HUES6 (cell line): ENCODE data around the gene MTCL1.

Experiments
- H3K27ac ChIP-seq: 2 replicates; pipeline ENCODE4 v1.7.0; 2013; ENCODE audit warnings: low read depth, mild to moderate bottlenecking, low read length, inconsistent platforms
- H3K27me3 ChIP-seq: 2 replicates; pipeline ENCODE4 v1.6.1; 2013; ENCODE audit warnings: low read length; ENCODE audit not compliant: control insufficient read depth, insufficient read depth
- H3K36me3 ChIP-seq: 2 replicates; pipeline ENCODE4 v1.6.1; 2013; ENCODE audit warnings: low read length; ENCODE audit not compliant: control insufficient read depth, insufficient read depth
- H3K4me1 ChIP-seq: 2 replicates; pipeline ENCODE4 v1.6.1; 2013; ENCODE audit warnings: low read length; ENCODE audit not compliant: control insufficient read depth, insufficient read depth
- H3K4me3 ChIP-seq: 2 replicates; pipeline ENCODE4 v1.5.1; 2013; ENCODE audit warnings: low read depth, low read length
- H3K9ac ChIP-seq: one replicate; pipeline ENCODE4 v1.6.1; 2013; ENCODE audit warnings: mild to moderate bottlenecking, low read length
- H3K9me3 ChIP-seq: 2 replicates; pipeline ENCODE4 v1.6.1; 2013; ENCODE audit warnings: low read depth, low read length; ENCODE audit not compliant: control insufficient read depth, insufficient read depth

Gene MTCL1

DNA sequence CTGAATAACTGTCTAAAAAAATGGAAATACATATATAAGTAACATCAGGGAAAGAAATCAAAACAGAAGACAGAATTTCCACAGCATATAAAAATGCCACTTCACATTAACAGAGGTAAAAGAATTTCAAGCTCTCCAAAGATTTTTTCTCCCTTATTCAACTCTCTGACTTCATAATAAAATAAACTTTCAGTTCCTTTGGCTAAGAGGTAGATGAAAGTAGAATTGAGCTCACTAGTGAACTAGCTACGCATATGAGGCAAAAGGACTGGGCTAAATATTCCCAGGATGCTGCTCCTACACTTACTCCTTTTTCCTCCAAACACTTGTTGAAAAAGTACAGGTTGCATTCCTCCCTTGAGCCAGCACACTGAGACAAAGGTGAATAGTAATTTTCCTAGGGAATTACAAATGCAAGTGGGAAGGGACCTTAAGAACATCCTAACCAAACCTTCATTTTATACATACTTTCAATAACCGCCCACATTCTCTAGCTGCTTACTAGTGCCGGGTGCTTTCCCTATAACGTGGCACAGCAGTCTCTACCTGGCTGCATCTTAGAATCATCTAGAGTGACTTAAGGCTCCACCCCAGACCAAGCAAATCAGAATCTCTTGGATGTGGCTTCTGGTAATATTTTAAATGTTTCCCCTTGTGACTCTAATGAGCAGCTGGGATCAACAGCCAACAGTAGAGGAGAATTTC, 136.6 kb downstream of the MTCL1 start:
- H3K4me1 ChIP-seq: peaks cover 10% of the 10 kb centered on the region; the same call in 1 of the 2 replicates
- no peak overlapping the region for H3K27ac ChIP-seq
- no peak overlapping the region for H3K9ac ChIP-seq
- H3K36me3 ChIP-seq: no peaks in the 10 kb centered on the region
- H3K4me3 ChIP-seq: no peak overlapping the region
- peaks cover 7% of the 10 kb centered on the region; the same call in 1 of the 2 replicates for H3K9me3 ChIP-seq
- H3K27me3 ChIP-seq: no peaks in the 10 kb centered on the region

DNA sequence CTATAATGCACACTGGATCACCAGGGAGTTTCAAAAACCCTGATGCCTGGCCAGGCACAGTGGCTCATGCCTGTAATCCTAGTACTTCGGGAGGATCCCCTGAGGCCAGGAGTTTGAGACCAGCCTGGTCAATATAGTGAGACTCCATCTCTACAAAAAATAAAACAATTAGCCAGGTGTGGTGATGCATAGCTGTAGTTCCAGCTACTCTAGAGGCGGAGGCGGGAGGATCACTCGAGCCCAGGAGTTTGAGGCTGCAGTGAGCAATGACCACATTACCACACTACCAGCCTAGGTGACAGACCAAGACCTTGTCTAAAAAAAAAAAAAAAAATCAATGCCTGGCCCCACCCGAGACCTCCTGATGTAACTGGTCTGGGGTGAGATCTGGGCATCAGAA, 137.2 kb downstream of the MTCL1 start:
- no peak overlapping the region for H3K9ac ChIP-seq
- no peaks in the 10 kb centered on the region for H3K27me3 ChIP-seq
- peaks cover 1% of the 10 kb centered on the region; the same call in 1 of the 2 replicates for H3K9me3 ChIP-seq
- peaks cover 10% of the 10 kb centered on the region; the same call in 1 of the 2 replicates for H3K4me1 ChIP-seq
- H3K4me3 ChIP-seq: no peak overlapping the region
- no peak overlapping the region for H3K27ac ChIP-seq
- no peaks in the 10 kb centered on the region for H3K36me3 ChIP-seq

DNA sequence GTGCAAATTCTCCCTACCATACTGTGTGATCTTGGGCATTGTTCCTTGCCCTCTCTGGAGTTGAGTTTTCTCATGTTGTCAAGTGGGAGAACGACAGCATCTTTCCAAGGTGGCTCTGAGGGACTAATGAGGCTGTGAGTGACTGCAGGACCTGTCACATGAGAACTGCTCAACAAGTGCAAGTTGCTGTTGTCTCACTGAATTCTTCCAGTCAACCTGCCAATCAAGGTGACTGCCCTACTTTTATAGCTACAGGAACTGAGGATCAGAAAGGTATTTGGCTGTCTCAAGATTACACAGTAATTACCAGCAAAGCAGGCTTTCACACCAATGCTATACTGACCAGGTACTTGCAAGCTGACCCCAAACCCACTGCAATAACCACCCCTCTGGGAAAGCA, 137.6 kb downstream of the MTCL1 start:
- Histone ChIP-seq H3K27me3 (no peaks in the 10 kb centered on the region), H3K4me1 (peaks cover 10% of the 10 kb centered on the region; the same call in 1 of the 2 replicates), H3K27ac (no peak overlapping the region), H3K36me3 (no peaks in the 10 kb centered on the region), H3K9ac (no peak overlapping the region), H3K9me3 (no peaks in the 10 kb centered on the region), H3K4me3 (no peak overlapping the region)

DNA sequence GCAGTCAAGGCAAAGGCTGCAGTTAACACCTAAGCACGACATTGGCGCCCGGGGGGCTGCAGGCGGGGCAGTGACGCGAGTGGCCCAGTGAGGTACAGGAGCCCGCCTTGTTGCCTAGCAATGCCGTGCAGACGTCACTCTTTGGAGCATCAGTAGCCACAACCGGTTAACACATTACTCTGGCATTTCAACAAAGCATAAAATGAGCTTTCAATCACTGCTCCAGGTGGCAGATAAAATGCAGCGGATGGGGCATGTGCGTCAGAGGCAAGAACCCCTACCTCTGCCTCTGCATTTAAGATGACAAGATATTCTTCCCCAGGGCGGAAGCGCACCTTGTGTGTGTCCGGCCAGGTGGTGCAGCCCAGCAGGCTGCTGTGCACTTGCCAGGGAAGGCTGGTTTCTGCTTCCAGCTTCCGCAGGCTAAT, 139.4 kb downstream of the MTCL1 start:
- no peak overlapping the region for H3K27ac ChIP-seq
- no peaks in the 10 kb centered on the region for H3K36me3 ChIP-seq
- no peak overlapping the region for H3K9ac ChIP-seq
- no peaks in the 10 kb centered on the region for H3K9me3 ChIP-seq
- peaks cover 10% of the 10 kb centered on the region; the same call in 1 of the 2 replicates for H3K4me1 ChIP-seq
- H3K27me3 ChIP-seq: no peaks in the 10 kb centered on the region
- no peak overlapping the region for H3K4me3 ChIP-seq

DNA sequence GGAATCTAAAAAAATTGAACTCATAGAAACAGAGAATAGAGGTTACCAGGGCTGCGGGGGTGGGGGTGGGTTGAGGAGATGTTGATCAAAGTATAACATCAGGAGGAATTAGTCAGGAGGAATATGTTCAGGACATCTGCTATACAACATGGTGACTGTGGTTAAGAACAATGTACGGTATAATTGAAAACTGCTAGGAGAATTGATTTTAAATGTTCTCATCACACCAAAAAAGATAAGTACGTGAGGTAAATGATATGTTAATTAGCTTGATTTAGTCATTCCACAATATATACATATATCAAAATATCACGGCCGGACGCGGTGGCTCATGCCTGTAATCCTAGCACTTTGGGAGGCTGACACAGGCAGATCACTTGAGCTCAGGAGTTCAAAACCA, 140.2 kb downstream of the MTCL1 start:
- no peaks in the 10 kb centered on the region for H3K36me3 ChIP-seq
- peaks cover 10% of the 10 kb centered on the region; the same call in 1 of the 2 replicates for H3K4me1 ChIP-seq
- no peak overlapping the region for H3K9ac ChIP-seq
- no peaks in the 10 kb centered on the region for H3K27me3 ChIP-seq
- H3K4me3 ChIP-seq: no peak overlapping the region
- H3K27ac ChIP-seq: no peak overlapping the region
- H3K9me3 ChIP-seq: no peaks in the 10 kb centered on the region

DNA sequence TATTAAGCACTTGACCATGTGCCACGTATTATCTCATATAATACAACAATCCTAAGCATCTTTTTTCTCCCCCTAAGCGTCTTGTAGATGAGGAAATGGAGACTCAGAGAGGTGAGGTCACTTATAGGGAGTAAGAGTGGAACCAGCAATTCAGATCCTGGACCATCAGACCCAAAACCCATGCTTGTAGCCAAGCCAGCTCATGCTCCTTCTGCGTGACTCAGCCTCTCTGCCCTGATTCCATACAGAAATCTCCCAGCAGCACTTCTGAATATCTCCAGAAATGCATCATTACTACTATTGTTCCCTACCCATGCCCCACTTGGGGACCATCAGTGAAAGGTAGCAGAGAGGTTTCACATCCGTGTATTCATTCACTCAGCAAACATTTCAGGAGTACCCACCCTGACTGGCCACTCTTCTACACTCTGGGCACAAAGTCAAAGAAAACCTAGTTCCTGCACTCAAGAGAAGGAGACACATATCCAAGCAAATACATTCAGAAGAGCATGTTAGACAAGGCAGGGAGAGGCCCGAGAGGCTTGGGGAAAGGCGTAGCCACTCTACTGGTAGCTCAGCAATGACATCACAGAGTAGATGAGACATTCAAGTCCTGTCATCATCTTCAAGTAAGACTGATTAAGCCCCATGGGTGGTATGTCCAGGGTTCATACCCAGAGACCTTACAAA, 141.9 kb downstream of the MTCL1 start:
- H3K9ac ChIP-seq: no peak overlapping the region
- H3K27ac ChIP-seq: no peak overlapping the region
- no peaks in the 10 kb centered on the region for H3K9me3 ChIP-seq
- H3K4me3 ChIP-seq: no peak overlapping the region
- H3K27me3 ChIP-seq: no peaks in the 10 kb centered on the region
- H3K4me1 ChIP-seq: peaks cover 10% of the 10 kb centered on the region; the same call in 1 of the 2 replicates
- no peaks in the 10 kb centered on the region for H3K36me3 ChIP-seq

DNA sequence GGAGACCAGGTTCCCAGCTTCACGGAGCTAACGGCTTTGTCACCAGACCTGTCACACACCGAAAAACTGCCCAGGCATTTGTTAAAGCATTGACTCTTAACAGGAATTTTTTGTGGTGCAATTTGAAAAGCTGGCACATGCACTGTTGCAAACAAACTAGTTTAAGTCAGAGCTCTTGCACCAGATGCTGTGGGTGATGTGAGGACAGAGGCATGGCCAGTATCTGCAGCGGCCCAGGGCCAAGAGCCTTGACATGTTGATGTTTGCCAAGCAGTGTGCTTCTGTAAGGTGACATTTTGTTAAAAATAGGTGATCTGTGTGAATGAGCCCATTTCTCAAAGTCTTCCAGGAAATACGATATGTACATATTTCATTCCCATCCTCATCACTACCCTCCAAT, 142.5 kb downstream of the MTCL1 start:
- Histone ChIP-seq H3K36me3 (no peaks in the 10 kb centered on the region), H3K27me3 (no peaks in the 10 kb centered on the region), H3K4me3 (no peak overlapping the region), H3K4me1 (peaks cover 10% of the 10 kb centered on the region; the same call in 1 of the 2 replicates), H3K9ac (no peak overlapping the region), H3K27ac (no peak overlapping the region), H3K9me3 (no peaks in the 10 kb centered on the region)

DNA sequence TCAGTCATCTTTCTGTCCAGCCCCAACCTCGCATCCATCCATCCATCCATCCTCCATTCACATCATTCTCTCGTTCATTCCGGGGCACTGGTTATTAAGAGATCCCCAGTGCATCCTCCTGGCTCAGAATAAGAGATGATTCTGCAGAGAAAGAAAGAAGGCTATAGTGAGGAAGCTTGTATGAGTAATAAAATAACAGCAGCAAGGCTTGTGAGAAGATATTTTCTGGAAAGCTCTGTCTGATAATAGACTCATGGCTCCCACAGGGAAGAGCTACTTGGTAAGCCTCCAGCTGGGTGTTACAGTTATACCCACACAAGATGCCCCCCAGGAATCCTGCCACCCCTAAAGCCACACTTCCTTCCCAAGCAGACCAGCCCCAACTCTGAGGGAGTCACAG, 143.2 kb downstream of the MTCL1 start:
- Histone ChIP-seq H3K4me3 (no peak overlapping the region), H3K9me3 (no peaks in the 10 kb centered on the region), H3K36me3 (no peaks in the 10 kb centered on the region), H3K4me1 (peaks cover 10% of the 10 kb centered on the region; the same call in 1 of the 2 replicates), H3K27me3 (no peaks in the 10 kb centered on the region), H3K9ac (no peak overlapping the region), H3K27ac (no peak overlapping the region)

DNA sequence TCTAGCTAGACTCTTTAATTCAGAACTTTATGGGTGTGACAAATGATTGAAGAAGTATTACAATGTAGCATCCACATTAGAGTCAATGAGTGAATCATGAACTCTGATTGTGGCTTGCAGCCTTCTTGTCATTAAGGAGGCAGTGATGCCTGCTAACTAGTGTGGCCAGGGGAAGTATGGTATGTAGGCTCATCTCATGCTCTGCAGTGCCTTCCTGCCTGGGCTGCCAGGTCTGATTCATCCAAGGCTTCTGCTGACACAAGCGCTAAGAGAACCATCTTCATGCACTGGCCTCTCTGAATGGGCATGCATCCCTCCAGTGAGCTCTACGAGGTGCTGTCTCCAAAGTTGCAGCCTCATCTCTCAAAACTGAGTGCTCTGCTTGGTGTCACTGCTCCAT, 144.3 kb downstream of the MTCL1 start:
- H3K9ac ChIP-seq: no peak overlapping the region
- H3K9me3 ChIP-seq: no peaks in the 10 kb centered on the region
- H3K27ac ChIP-seq: no peak overlapping the region
- no peak overlapping the region for H3K4me3 ChIP-seq
- no peaks in the 10 kb centered on the region for H3K36me3 ChIP-seq
- H3K27me3 ChIP-seq: no peaks in the 10 kb centered on the region
- H3K4me1 ChIP-seq: peaks cover 4% of the 10 kb centered on the region; the same call in 1 of the 2 replicates

DNA sequence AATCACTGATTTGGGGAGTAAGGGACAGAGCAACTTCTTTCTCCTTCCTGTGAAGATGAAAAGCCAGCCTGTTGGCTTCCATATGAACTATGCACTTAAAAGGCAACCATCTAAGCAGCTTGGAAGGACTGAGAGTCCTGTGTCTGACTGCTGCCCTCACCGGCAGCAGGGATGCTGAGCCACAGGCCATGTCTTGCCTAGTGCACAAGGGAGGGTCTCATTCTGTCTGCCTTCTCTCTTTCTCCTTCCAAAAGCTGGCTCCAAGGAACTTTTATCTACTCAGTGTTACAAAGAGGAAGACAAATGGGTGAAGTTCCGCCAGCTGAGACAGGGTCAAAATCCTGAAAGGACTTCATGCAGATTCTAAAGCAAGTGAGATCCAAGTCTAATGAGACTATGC, 146.3 kb downstream of the MTCL1 start:
- no peak overlapping the region for H3K27ac ChIP-seq
- no peaks in the 10 kb centered on the region for H3K27me3 ChIP-seq
- no peak overlapping the region for H3K9ac ChIP-seq
- H3K4me1 ChIP-seq: peaks cover 3% of the 10 kb centered on the region; the same call in 1 of the 2 replicates
- H3K9me3 ChIP-seq: no peaks in the 10 kb centered on the region
- no peaks in the 10 kb centered on the region for H3K36me3 ChIP-seq
- no peak overlapping the region for H3K4me3 ChIP-seq

DNA sequence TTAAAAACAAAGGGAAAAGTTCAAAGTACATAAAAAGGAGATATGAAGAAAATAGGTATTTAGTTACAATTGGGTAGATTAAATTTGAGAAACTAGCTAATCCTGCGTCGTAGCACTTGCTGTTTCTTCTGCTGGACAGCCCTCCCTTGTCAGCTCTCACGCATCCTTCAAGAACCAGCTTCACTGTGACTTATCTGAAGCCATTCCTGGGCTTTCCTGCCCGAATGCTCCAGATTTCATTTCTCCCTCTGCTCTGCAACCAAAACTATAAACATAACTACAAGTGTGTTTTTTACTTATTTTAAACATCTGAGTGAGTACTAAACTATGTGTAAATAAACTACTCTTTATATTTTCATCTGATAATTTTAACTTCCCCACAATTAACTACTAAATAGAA, 149.2 kb downstream of the MTCL1 start:
- Histone ChIP-seq H3K36me3 (no peaks in the 10 kb centered on the region), H3K27ac (no peak overlapping the region), H3K4me3 (no peak overlapping the region), H3K4me1 (peaks cover 6% of the 10 kb centered on the region; the same call in 1 of the 2 replicates), H3K9ac (no peak overlapping the region), H3K9me3 (no peaks in the 10 kb centered on the region), H3K27me3 (no peaks in the 10 kb centered on the region)
